Stimulated activated naive CD8-positive, alpha-beta T cell treated with anti-CD3 and anti-CD28 coated beads, Interleukin-15, amount 100 ng/mL, for 72 hours (primary cell): ENCODE data around the gene GPR101.

Experiments used
- ATAC-seq: fragments of 150-1000 bp; cut with Tn5 transposase; 2 replicates; pipeline ENCODE4 v1.10.0; 2021; ENCODE audit warnings: mild to moderate bottlenecking, moderate library complexity
- DNase-seq, 2 donors: peaks; one replicate each; pipeline ENCODE4 v3.0.0; 2021 to 2022
- H3K27ac Mint-ChIP-seq, 2 donors: one replicate each; pipeline ENCODE4 v1.8.0; 2022; ENCODE audit warnings: mild to moderate bottlenecking in 2 of 2, mixed read lengths in 2 of 2, moderate library complexity in 2 of 2
- H3K27me3 Mint-ChIP-seq: one replicate; pipeline ENCODE4 v1.8.0; 2022; ENCODE audit warnings: mixed read lengths
- H3K4me1 Mint-ChIP-seq: one replicate; pipeline ENCODE4 v1.8.0; 2022; ENCODE audit warnings: mild to moderate bottlenecking, mixed read lengths
- H3K4me3 Mint-ChIP-seq, 2 donors: one replicate each; pipeline ENCODE4 v1.8.0; 2022; ENCODE audit warnings: mild to moderate bottlenecking in 2 of 2, mixed read lengths in 2 of 2, moderate library complexity in 1 of 2
- H3K9me3 Mint-ChIP-seq, 2 donors: one replicate each; pipeline ENCODE4 v1.8.0; 2022; ENCODE audit warnings: mixed read lengths in 2 of 2

GPR101 gene, protein sequence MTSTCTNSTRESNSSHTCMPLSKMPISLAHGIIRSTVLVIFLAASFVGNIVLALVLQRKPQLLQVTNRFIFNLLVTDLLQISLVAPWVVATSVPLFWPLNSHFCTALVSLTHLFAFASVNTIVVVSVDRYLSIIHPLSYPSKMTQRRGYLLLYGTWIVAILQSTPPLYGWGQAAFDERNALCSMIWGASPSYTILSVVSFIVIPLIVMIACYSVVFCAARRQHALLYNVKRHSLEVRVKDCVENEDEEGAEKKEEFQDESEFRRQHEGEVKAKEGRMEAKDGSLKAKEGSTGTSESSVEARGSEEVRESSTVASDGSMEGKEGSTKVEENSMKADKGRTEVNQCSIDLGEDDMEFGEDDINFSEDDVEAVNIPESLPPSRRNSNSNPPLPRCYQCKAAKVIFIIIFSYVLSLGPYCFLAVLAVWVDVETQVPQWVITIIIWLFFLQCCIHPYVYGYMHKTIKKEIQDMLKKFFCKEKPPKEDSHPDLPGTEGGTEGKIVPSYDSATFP

DNA sequence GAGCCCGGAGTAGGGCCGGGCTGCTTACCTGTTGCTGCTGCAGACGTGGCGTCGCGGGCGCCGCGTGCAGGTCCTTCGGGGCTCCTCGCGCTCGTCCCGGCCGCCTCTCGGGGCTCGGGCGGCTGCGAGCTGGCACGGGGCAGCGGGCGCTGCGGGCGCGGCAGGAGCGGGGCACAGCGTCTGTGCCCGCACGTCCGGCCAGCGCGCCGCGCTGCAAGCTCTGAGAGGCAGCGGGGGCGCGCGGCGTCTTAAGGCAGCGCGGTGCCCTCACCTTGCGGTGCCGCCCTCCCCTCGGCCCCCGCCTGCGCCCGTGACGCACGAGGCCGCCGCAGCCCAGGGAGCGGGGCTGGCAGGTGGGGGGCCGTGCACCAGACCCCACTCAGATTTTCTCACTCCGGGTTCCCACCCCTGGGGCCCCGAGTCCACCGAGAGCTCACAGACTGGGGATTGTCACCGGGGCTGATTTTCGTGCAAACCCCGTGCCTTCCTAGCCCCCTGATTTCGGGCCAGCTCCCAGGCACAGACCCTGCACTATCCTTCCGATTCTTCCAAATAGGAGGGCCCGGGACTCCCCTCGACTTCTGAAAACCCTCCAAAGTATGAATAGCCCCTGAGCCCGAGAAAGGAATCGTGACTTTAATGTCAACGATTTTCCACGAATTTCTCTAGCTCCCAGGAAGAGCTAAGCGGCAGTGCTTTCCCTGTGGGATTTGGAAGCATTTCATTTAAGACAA lies at the start of gene GPR101:
Gene GPR101 (minus strand): TSS at position 222 of the 734 bp plus-strand sequence. CDS start 2,321 bp downstream, outside the sequence.
- DNase-seq (no peak), ATAC-seq (peak; percentile 67)
- H3K27me3 Mint-ChIP-seq: peaks cover 51% of the 10 kb centered on the region
- H3K27ac Mint-ChIP-seq: no peak within 1 kb of the TSS
- peaks cover 7% of the 10 kb centered on the region for H3K4me1 Mint-ChIP-seq
- H3K9me3 Mint-ChIP-seq: no peaks in the 10 kb centered on the region
- H3K4me3 Mint-ChIP-seq: peak within 1 kb of the TSS; percentile 48 to 57

GRCh38 chrX:137081239-137081638 lies 47.4 kb upstream of the GPR101 start:
- no peak overlapping the region for H3K27ac Mint-ChIP-seq
- no peak for ATAC-seq
- H3K9me3 Mint-ChIP-seq: no peaks in the 10 kb centered on the region
- no peaks in the 10 kb centered on the region for H3K4me1 Mint-ChIP-seq
- DNase-seq: no peak
- H3K27me3 Mint-ChIP-seq: peaks cover 15% of the 10 kb centered on the region
- H3K4me3 Mint-ChIP-seq: no peak overlapping the region

GRCh38 chrX:137072396-137072795 lies 38.6 kb upstream of the GPR101 start:
- Mint-ChIP-seq H3K9me3 (no peaks in the 10 kb centered on the region), H3K4me1 (no peaks in the 10 kb centered on the region), H3K4me3 (no peak overlapping the region), H3K27ac (no peak overlapping the region), H3K27me3 (peaks cover 8% of the 10 kb centered on the region)
- ATAC-seq: no peak
- DNase-seq: no peak

- peaks cover 8% of the 10 kb centered on the region for H3K27me3 Mint-ChIP-seq
These were observed 37.8 kb upstream of the GPR101 start for GRCh38 chrX:137071596-137071995.

DNA sequence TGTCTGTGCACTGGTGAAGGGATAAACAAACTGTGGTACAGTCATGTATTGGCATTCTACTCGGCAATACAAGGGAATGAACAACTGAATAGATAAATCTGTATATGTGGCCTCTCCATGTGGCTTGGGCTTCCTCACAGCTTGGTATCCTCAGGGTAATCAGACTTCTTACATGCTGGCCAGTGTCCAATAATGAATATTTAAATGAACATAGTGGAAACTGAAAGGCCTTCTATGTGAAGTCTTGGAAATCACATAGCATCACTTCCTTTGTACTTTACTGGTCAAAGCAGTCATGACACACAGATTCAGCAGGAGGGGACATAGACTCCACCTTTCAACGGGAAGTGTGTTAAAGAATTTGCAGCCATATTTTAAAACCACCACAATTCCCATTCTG lies 33.4 kb upstream of the GPR101 start:
- H3K27ac Mint-ChIP-seq: no peak overlapping the region
- H3K27me3 Mint-ChIP-seq: no peaks in the 10 kb centered on the region
- ATAC-seq: no peak
- no peaks in the 10 kb centered on the region for H3K9me3 Mint-ChIP-seq
- DNase-seq: no peak
- peaks cover 8% of the 10 kb centered on the region for H3K4me1 Mint-ChIP-seq
- no peak overlapping the region for H3K4me3 Mint-ChIP-seq

More at GRCh38 chrX:137071596-137071995, 37.8 kb upstream of the GPR101 start:
- ATAC-seq (no peak), DNase-seq (no peak)
- Mint-ChIP-seq H3K4me1 (no peaks in the 10 kb centered on the region), H3K27ac (no peak overlapping the region), H3K9me3 (no peaks in the 10 kb centered on the region), H3K4me3 (no peak overlapping the region)

DNA sequence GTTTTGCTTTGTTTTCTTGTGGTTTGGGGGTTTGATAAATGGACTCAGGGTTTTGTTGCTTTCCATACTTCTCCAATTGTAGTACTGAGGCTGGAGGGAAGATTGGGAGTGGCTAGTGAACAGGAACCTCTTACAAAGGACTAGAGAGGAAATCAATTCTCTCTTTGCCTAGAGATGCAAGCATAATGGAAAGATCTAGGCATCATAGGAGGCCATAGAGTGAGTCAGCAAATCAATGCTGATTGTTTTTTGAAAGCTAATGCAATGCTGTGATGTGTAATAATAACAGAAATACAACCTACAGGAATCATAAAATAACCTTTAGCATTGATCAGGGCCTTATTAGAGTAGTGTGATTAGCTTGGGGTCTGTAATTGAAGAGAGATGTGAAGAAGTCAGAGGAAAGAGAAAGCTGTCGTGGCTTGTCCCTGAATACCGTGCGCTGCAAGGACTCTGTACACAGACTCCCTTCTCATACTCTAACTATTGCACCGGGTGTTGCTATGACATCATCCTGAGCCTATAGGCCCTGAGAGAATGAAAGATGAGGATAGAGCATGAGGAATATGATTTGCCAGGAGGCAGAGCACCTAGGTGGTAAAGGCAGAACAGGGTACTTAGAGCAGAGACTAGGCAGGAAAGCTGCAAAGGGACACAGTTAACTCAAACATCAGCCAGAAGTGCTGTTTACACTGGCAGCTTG lies 29.3 kb upstream of the GPR101 start:
- ATAC-seq (no peak), DNase-seq (no peak)
- Mint-ChIP-seq H3K4me3 (no peak overlapping the region), H3K27me3 (peaks cover 9% of the 10 kb centered on the region), H3K9me3 (no peaks in the 10 kb centered on the region), H3K4me1 (peaks cover 8% of the 10 kb centered on the region), H3K27ac (no peak overlapping the region)

- peak; percentile 95 for ATAC-seq
- H3K27me3 Mint-ChIP-seq: peaks cover 25% of the 10 kb centered on the region
- no peaks in the 10 kb centered on the region for H3K9me3 Mint-ChIP-seq
- H3K4me1 Mint-ChIP-seq: peaks cover 8% of the 10 kb centered on the region
- peak in 1 of 2 donors; percentile 14 for DNase-seq
- no peak overlapping the region for H3K27ac Mint-ChIP-seq
- H3K4me3 Mint-ChIP-seq: no peak overlapping the region
These were observed 24.7 kb upstream of the GPR101 start for GRCh38 chrX:137058339-137059127.

DNA sequence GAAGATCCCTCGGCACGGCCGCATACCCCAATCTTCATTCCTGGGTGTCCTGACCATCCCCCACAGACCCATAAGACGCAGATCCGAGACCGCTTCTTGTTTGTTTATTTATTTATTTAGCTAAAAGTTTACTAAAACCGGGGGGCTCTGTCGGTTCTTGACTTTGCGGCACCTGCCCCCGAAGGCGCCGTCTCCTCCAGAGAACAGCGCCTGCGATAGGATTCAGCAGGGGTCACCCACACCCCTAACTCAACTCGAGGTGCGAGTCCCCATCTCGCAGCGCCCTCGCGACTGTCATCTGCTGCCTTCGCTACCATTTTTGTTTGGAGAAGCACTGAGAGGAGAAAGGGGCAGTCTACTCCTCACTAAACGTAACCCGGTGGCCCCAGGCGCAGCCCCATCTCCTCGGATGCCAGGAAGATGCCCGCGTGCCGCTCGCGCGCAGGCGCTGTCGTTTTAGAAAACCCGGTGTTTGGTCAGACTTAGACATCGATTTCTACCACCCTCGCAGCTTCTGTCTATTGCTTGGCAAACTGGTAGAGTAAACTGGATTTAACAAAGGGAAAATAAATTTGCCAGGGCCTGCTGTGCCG lies 18.9 kb upstream of the GPR101 start:
- peak overlapping the region in 1 of 2 donors; percentile 89 for H3K27ac Mint-ChIP-seq
- H3K27me3 Mint-ChIP-seq: peaks cover 61% of the 10 kb centered on the region
- H3K4me3 Mint-ChIP-seq: peak overlapping the region; percentile 89 to 92
- H3K9me3 Mint-ChIP-seq: no peaks in the 10 kb centered on the region
- H3K4me1 Mint-ChIP-seq: peaks cover 19% of the 10 kb centered on the region
- DNase-seq (peak in 1 of 2 donors; percentile 26), ATAC-seq (peak; percentile 51)

- DNase-seq: peak; percentile 80 to 81
- Mint-ChIP-seq H3K4me1 (peaks cover 19% of the 10 kb centered on the region), H3K9me3 (no peaks in the 10 kb centered on the region), H3K27me3 (peaks cover 63% of the 10 kb centered on the region), H3K27ac (peak overlapping the region in 1 of 2 donors; percentile 89), H3K4me3 (peak overlapping the region; percentile 89 to 92)
- peak; percentile 91 for ATAC-seq
These were observed 18.3 kb upstream of the GPR101 start for GRCh38 chrX:137051978-137052642.

DNA sequence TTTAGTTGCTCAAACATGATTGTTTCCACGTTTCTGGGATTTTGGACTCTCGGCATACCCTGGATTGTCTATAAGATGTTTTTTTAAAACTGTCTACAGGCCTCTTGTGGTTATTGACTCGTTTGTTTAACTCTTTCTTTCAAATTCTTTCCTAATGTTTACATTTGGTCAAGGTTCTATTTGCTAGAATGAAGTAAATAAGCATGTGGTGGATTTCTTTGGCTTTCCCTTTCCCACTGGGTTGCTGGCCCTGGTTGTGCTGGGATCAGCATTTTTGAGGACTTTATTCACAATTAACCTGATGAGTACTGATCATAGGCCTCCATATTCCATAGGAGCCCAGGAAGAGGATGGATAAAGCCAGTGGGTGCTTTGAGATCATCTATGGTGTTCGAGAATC lies 11.1 kb upstream of the GPR101 start:
- ATAC-seq (no peak), DNase-seq (no peak)
- Mint-ChIP-seq H3K9me3 (no peaks in the 10 kb centered on the region), H3K4me1 (no peaks in the 10 kb centered on the region), H3K27me3 (peaks cover 15% of the 10 kb centered on the region), H3K27ac (no peak overlapping the region), H3K4me3 (no peak overlapping the region)

GRCh38 chrX:137043736-137044135 lies 9.9 kb upstream of the GPR101 start:
- no peaks in the 10 kb centered on the region for H3K9me3 Mint-ChIP-seq
- DNase-seq: no peak
- no peak overlapping the region for H3K27ac Mint-ChIP-seq
- no peak for ATAC-seq
- no peak overlapping the region for H3K4me3 Mint-ChIP-seq
- no peaks in the 10 kb centered on the region for H3K4me1 Mint-ChIP-seq
- peaks cover 8% of the 10 kb centered on the region for H3K27me3 Mint-ChIP-seq

- H3K9me3 Mint-ChIP-seq: no peaks in the 10 kb centered on the region
- H3K4me3 Mint-ChIP-seq: no peak overlapping the region
- no peak overlapping the region for H3K27ac Mint-ChIP-seq
- ATAC-seq: no peak
- no peak for DNase-seq
- H3K27me3 Mint-ChIP-seq: peaks cover 8% of the 10 kb centered on the region
- H3K4me1 Mint-ChIP-seq: no peaks in the 10 kb centered on the region
These were observed 7.5 kb upstream of the GPR101 start for GRCh38 chrX:137041329-137041728.

- peaks cover 16% of the 10 kb centered on the region for H3K27me3 Mint-ChIP-seq
- DNase-seq (no peak), ATAC-seq (no peak)
- H3K9me3 Mint-ChIP-seq: no peaks in the 10 kb centered on the region
- no peak overlapping the region for H3K27ac Mint-ChIP-seq
- no peaks in the 10 kb centered on the region for H3K4me1 Mint-ChIP-seq
- no peak overlapping the region for H3K4me3 Mint-ChIP-seq
These were observed 6.5 kb upstream of the GPR101 start for GRCh38 chrX:137040113-137040794.

DNA sequence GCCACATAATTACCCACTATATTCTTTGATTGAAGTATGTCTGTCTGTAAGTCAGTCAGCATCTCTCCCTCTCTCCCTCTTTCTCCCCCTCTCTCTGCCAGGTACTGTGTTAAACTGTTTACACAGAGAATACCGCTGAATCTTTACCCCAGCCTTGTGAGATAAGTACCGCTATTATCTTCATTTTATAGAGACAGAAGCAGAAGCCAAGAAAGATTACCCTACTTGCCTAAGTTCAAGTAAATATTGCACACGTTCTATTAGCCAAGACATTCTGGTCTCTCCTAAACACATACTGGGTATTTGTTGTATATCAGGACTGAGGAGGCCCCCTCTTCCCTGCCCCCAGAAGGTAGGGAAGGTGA lies 695 bp upstream of the GPR101 start:
- peaks cover 49% of the 10 kb centered on the region for H3K27me3 Mint-ChIP-seq
- peaks cover 7% of the 10 kb centered on the region for H3K4me1 Mint-ChIP-seq
- no peak overlapping the region for H3K27ac Mint-ChIP-seq
- H3K9me3 Mint-ChIP-seq: no peaks in the 10 kb centered on the region
- no peak for DNase-seq
- peak overlapping the region; percentile 48 to 57 for H3K4me3 Mint-ChIP-seq
- ATAC-seq: no peak
